Activated T-helper 2 cell treated with anti-CD3 and anti-CD28 coated beads, Interferon-gamma antibody, Interleukin-2, Interleukin-4, amounts not matched to agents 10 μg/mL and 5 μg/mL and 100 μg/mL, durations not matched to agents 14 hours and 24 hours and 36 hours (primary cell): Measurements from ENCODE around the gene AMZ1. TPM values are rescaled to one million over a fixed set of nuclear protein-coding genes. Genes with fewer than 3 reads are reported as not detected.
"Not testable (repeated sequence)": the region's sequence is repeated elsewhere in the genome, so short reads cannot be mapped to it uniquely, and the experiment has no call there.

Experiments
- DNase-seq: peaks from one replicate; pipeline ENCODE4 v3.0.0; 2021; ENCODE audit warnings: low spot score
- H3K27ac Mint-ChIP-seq: one replicate; pipeline ENCODE4 v1.8.0; 2021; ENCODE audit warnings: mixed read lengths
- H3K27me3 Mint-ChIP-seq: one replicate; pipeline ENCODE4 v1.8.0; 2021; ENCODE audit warnings: low read depth, mixed read lengths
- H3K36me3 Mint-ChIP-seq: one replicate; pipeline ENCODE4 v1.8.0; 2021; ENCODE audit warnings: low read depth, mixed read lengths
- H3K4me1 Mint-ChIP-seq: one replicate; pipeline ENCODE4 v1.8.0; 2021; ENCODE audit warnings: low read depth, mixed read lengths
- H3K4me3 Mint-ChIP-seq: one replicate; pipeline ENCODE4 v1.8.0; 2021; ENCODE audit warnings: low read depth, mild to moderate bottlenecking, moderate library complexity, mixed read lengths
- H3K9me3 Mint-ChIP-seq: one replicate; pipeline ENCODE4 v1.8.0; 2021; ENCODE audit warnings: mixed read lengths
- intact Hi-C: fragments of 100-400 bp; cut with micrococcal nuclease; formaldehyde crosslinking; loops from one replicate; pipeline ENCODE4 v1.15.1; 2023
- total RNA-seq: library from RNA; stranded (reverse); gene quantifications from 2 replicates; pipeline ENCODE4 v1.2.3, GENCODE V29; 2022

Gene AMZ1
- total RNA-seq, 1 donor from 2014 or later: 0.07 TPM

GRCh38 chr7:2734751-2735571 is 47.0 kb downstream of the AMZ1 start:
- Mint-ChIP-seq H3K36me3 (peaks cover 35% of the 10 kb centered on the region), H3K9me3 (no peaks in the 10 kb centered on the region), H3K4me3 (no peak overlapping the region), H3K4me1 (peaks cover 28% of the 10 kb centered on the region), H3K27me3 (no peaks in the 10 kb centered on the region), H3K27ac (no peak overlapping the region)
- DNase-seq: no peak
- intact Hi-C loops: no loop called here

- H3K36me3 Mint-ChIP-seq: peaks cover 28% of the 10 kb centered on the region
- no peak overlapping the region for H3K4me3 Mint-ChIP-seq
- peaks cover 28% of the 10 kb centered on the region for H3K4me1 Mint-ChIP-seq
- H3K27ac Mint-ChIP-seq: no peak overlapping the region
- no peaks in the 10 kb centered on the region for H3K9me3 Mint-ChIP-seq
- intact Hi-C loops: no loop called here
- no peak for DNase-seq
- no peaks in the 10 kb centered on the region for H3K27me3 Mint-ChIP-seq
These were observed 47.7 kb downstream of the AMZ1 start for GRCh38 chr7:2735744-2736143.

GRCh38 chr7:2736411-2736914 is 48.5 kb downstream of the AMZ1 start:
- Mint-ChIP-seq H3K9me3 (no peaks in the 10 kb centered on the region), H3K4me1 (peaks cover 25% of the 10 kb centered on the region), H3K4me3 (no peak overlapping the region), H3K27ac (no peak overlapping the region), H3K27me3 (no peaks in the 10 kb centered on the region), H3K36me3 (peaks cover 26% of the 10 kb centered on the region)
- no peak for DNase-seq
- intact Hi-C loops: no loop called here

- H3K36me3 Mint-ChIP-seq: peaks cover 20% of the 10 kb centered on the region
- intact Hi-C loops, H3K27me3 Mint-ChIP-seq, DNase-seq, H3K4me3 Mint-ChIP-seq, H3K9me3 Mint-ChIP-seq, H3K27ac Mint-ChIP-seq: not testable (repeated sequence)
- peaks cover 18% of the 10 kb centered on the region for H3K4me1 Mint-ChIP-seq
These were observed 49.2 kb downstream of the AMZ1 start for GRCh38 chr7:2737005-2737743.

GRCh38 chr7:2737771-2738540 is 50.0 kb downstream of the AMZ1 start:
- Mint-ChIP-seq H3K27ac (no peak overlapping the region), H3K36me3 (peaks cover 20% of the 10 kb centered on the region), H3K4me3 (no peak overlapping the region), H3K9me3 (no peaks in the 10 kb centered on the region), H3K27me3 (no peaks in the 10 kb centered on the region), H3K4me1 (peaks cover 10% of the 10 kb centered on the region)
- intact Hi-C loops: no loop called here
- no peak for DNase-seq

- peaks cover 5% of the 10 kb centered on the region for H3K4me1 Mint-ChIP-seq
- no peaks in the 10 kb centered on the region for H3K27me3 Mint-ChIP-seq
- H3K9me3 Mint-ChIP-seq: no peaks in the 10 kb centered on the region
- no peak for DNase-seq
- H3K4me3 Mint-ChIP-seq: no peak overlapping the region
- H3K27ac Mint-ChIP-seq: no peak overlapping the region
- intact Hi-C loops: no loop called here
- peaks cover 11% of the 10 kb centered on the region for H3K36me3 Mint-ChIP-seq
These were observed 51.0 kb downstream of the AMZ1 start for GRCh38 chr7:2738766-2739549.

GRCh38 chr7:2743523-2744185 is 55.7 kb downstream of the AMZ1 start:
- Mint-ChIP-seq H3K36me3 (peaks cover 19% of the 10 kb centered on the region), H3K9me3 (peaks cover 15% of the 10 kb centered on the region)
- intact Hi-C loops, H3K27ac Mint-ChIP-seq, H3K4me1 Mint-ChIP-seq, H3K27me3 Mint-ChIP-seq, H3K4me3 Mint-ChIP-seq, DNase-seq: not testable (repeated sequence)

- peaks cover 15% of the 10 kb centered on the region for H3K9me3 Mint-ChIP-seq
- H3K36me3 Mint-ChIP-seq: peaks cover 15% of the 10 kb centered on the region
- intact Hi-C loops: not testable (repeated sequence)
These were observed 60.7 kb downstream of the AMZ1 start for GRCh38 chr7:2748684-2749083.

GRCh38 chr7:2750004-2750407 is 62.0 kb downstream of the AMZ1 start:
- DNase-seq: no peak
- H3K4me3 Mint-ChIP-seq: no peak overlapping the region
- peaks cover 19% of the 10 kb centered on the region for H3K36me3 Mint-ChIP-seq
- intact Hi-C loops: no loop called here
- H3K9me3 Mint-ChIP-seq: peaks cover 11% of the 10 kb centered on the region
- no peak overlapping the region for H3K27ac Mint-ChIP-seq
- H3K27me3 Mint-ChIP-seq: no peaks in the 10 kb centered on the region
- H3K4me1 Mint-ChIP-seq: peaks cover 14% of the 10 kb centered on the region

More at GRCh38 chr7:2748684-2749083, 60.7 kb downstream of the AMZ1 start:
- H3K27ac Mint-ChIP-seq, DNase-seq, H3K27me3 Mint-ChIP-seq, H3K4me3 Mint-ChIP-seq: not testable (repeated sequence)
- H3K4me1 Mint-ChIP-seq: peaks cover 14% of the 10 kb centered on the region

- H3K4me1 Mint-ChIP-seq: peaks cover 20% of the 10 kb centered on the region
- intact Hi-C loops: no loop called here
- H3K9me3 Mint-ChIP-seq: peaks cover 18% of the 10 kb centered on the region
- no peak overlapping the region for H3K4me3 Mint-ChIP-seq
- H3K36me3 Mint-ChIP-seq: peaks cover 26% of the 10 kb centered on the region
- no peaks in the 10 kb centered on the region for H3K27me3 Mint-ChIP-seq
- H3K27ac Mint-ChIP-seq: no peak overlapping the region
- DNase-seq: no peak
These were observed 63.1 kb downstream of the AMZ1 start for GRCh38 chr7:2751086-2751485.

- no peak overlapping the region for H3K4me3 Mint-ChIP-seq
- peaks cover 36% of the 10 kb centered on the region for H3K4me1 Mint-ChIP-seq
- H3K27ac Mint-ChIP-seq: no peak overlapping the region
- H3K9me3 Mint-ChIP-seq: peaks cover 10% of the 10 kb centered on the region
- intact Hi-C loops: no loop called here
- no peak for DNase-seq
- peaks cover 40% of the 10 kb centered on the region for H3K36me3 Mint-ChIP-seq
- no peaks in the 10 kb centered on the region for H3K27me3 Mint-ChIP-seq
These were observed 65.1 kb downstream of the AMZ1 start for GRCh38 chr7:2753148-2753547.
